GM19238 (cell line): ENCODE data around the gene SMYD3.

Experiments
- DNase-seq: peaks from one replicate; pipeline ENCODE4 v3.0.0; 2011; ENCODE audit warnings: low spot score; ENCODE audit not compliant: insufficient read length

Gene SMYD3

GRCh38 chr1:245810789-245811337 is 696.2 kb downstream of the SMYD3 start:
- no peak for DNase-seq

GRCh38 chr1:245810181-245810769 is 696.8 kb downstream of the SMYD3 start:
- no peak for DNase-seq

- no peak for DNase-seq
Measured at GRCh38 chr1:245809361-245809760, 697.7 kb downstream of the SMYD3 start.

- DNase-seq: no peak
Measured at GRCh38 chr1:245807954-245808719, 698.9 kb downstream of the SMYD3 start.

- peak; percentile 39 for DNase-seq
Measured at GRCh38 chr1:245807306-245807705, 699.8 kb downstream of the SMYD3 start.

- no peak for DNase-seq
Measured at GRCh38 chr1:245805532-245805931, 701.5 kb downstream of the SMYD3 start.

- DNase-seq: no peak
Measured at GRCh38 chr1:245804696-245805095, 702.4 kb downstream of the SMYD3 start.

GRCh38 chr1:245803666-245804037 is 703.4 kb downstream of the SMYD3 start:
- DNase-seq: no peak

GRCh38 chr1:245802941-245803665 is 704.0 kb downstream of the SMYD3 start:
- no peak for DNase-seq

- no peak for DNase-seq
Measured at GRCh38 chr1:245800901-245801605, 706.0 kb downstream of the SMYD3 start.

GRCh38 chr1:245798349-245798711 is 708.7 kb downstream of the SMYD3 start:
- no peak for DNase-seq

- DNase-seq: no peak
Measured at GRCh38 chr1:245797592-245798348, 709.3 kb downstream of the SMYD3 start.

- no peak for DNase-seq
Measured at GRCh38 chr1:245791410-245792312, 715.4 kb downstream of the SMYD3 start.

- no peak for DNase-seq
Measured at GRCh38 chr1:245790441-245790840, 716.6 kb downstream of the SMYD3 start.

GRCh38 chr1:245788886-245789285 is 718.2 kb downstream of the SMYD3 start:
- no peak for DNase-seq

GRCh38 chr1:245788269-245788668 is 718.8 kb downstream of the SMYD3 start:
- DNase-seq: no peak

GRCh38 chr1:245786948-245787347 is 720.1 kb downstream of the SMYD3 start:
- DNase-seq: no peak

- no peak for DNase-seq
Measured at GRCh38 chr1:245779797-245780755, 727.0 kb downstream of the SMYD3 start.

GRCh38 chr1:245777752-245778151 is 729.3 kb downstream of the SMYD3 start:
- DNase-seq: no peak
